H1 (cell line): ENCODE results near the gene ELMOD1. TPM values are rescaled to one million over a fixed set of nuclear protein-coding genes. Genes with fewer than 3 reads are reported as not detected.

ENCODE experiments used
- CTCF ChIA-PET: fragments of 300-600 bp; sonication (Branson Sonifier 250); formaldehyde crosslinking; loops from one replicate; lab custom pipeline; 2021; ENCODE audit not compliant: partially characterized antibody; lab: Charles Lee
- POLR2A ChIA-PET: fragments of 300-600 bp; sonication (Branson Sonifier 250); formaldehyde crosslinking; loops from one replicate; lab custom pipeline; 2021; ENCODE audit warnings: inconsistent platforms; ENCODE audit not compliant: partially characterized antibody; lab: Charles Lee
- DNase-seq, 2 experiments: peaks; one replicate each; pipeline versions ENCODE4 v3.0.0 to v3.0.0-alpha.2; 2010 to 2022; ENCODE audit warnings: low spot score in 2 of 2, low read depth in 1 of 2, mixed read lengths in 1 of 2
- FAIRE-seq: peaks from 2 replicates; lab custom pipeline; 2011; peaks lifted over from hg19 to GRCh38; lab: Jason Lieb, UNC
- H2AFZ ChIP-seq: 2 replicates; pipeline ENCODE4 v1.8.1; 2012; ENCODE audit warnings: low read length, inconsistent platforms
- H2AK5ac ChIP-seq: 2 replicates; pipeline ENCODE4 v1.6.1; 2013; ENCODE audit warnings: low read depth, low read length
- H2BK120ac ChIP-seq: replicated peaks from 2 replicates; pipeline ENCODE3; 2013; ENCODE audit warnings: low read depth, low read length, inconsistent platforms
- H2BK12ac ChIP-seq: 2 replicates; pipeline ENCODE4 v1.6.1; 2013; ENCODE audit warnings: low read depth, low read length
- H2BK15ac ChIP-seq: 2 replicates; pipeline ENCODE4 v1.6.1; 2013; ENCODE audit warnings: low read length
- H2BK20ac ChIP-seq: 2 replicates; pipeline ENCODE4 v1.6.1; 2013; ENCODE audit warnings: low read length
- H2BK5ac ChIP-seq: 2 replicates; pipeline ENCODE4 v1.6.1; 2013; ENCODE audit warnings: low read depth, low read length
- H3K14ac ChIP-seq: 2 replicates; pipeline ENCODE4 v1.6.1; 2013; ENCODE audit warnings: inconsistent platforms; ENCODE audit not compliant: insufficient read length
- H3K18ac ChIP-seq: 2 replicates; pipeline ENCODE4 v1.6.1; 2013; ENCODE audit warnings: low read length; ENCODE audit errors: extremely low read depth
- H3K23ac ChIP-seq: 2 replicates; pipeline ENCODE4 v1.6.1; 2013; ENCODE audit warnings: inconsistent platforms; ENCODE audit not compliant: insufficient read length
- H3K23me2 ChIP-seq: 2 replicates; pipeline ENCODE4 v1.6.1; 2013; ENCODE audit warnings: low read depth, low read length
- H3K27ac ChIP-seq: 2 replicates; pipeline ENCODE4 v1.6.1; 2011; ENCODE audit warnings: low read depth, low read length, inconsistent platforms
- H3K27me3 ChIP-seq, 4 experiments: replicated peaks in 1 of 4; 1 replicate in 1 of 4; 2 replicates in 3 of 4; pipeline versions ENCODE4 v1.6.1 to v1.8.1; 2011 to 2013; ENCODE audit warnings: low read length in 3 of 4, mild to moderate bottlenecking in 3 of 4, inconsistent platforms in 2 of 4, mixed read lengths in 2 of 4, moderate library complexity in 1 of 4; ENCODE audit not compliant: control insufficient read depth in 3 of 4, insufficient read depth in 3 of 4; ENCODE audit errors: extremely low read depth in 1 of 4
- H3K36me3 ChIP-seq, 4 experiments: 2 replicates each; pipeline versions ENCODE4 v1.6.1 to v1.8.1; 2011 to 2013; ENCODE audit warnings: mild to moderate bottlenecking in 4 of 4, low read length in 3 of 4, moderate library complexity in 2 of 4, control low read depth in 1 of 4, inconsistent platforms in 1 of 4; ENCODE audit not compliant: insufficient read depth in 4 of 4, control insufficient read depth in 2 of 4
- H3K4ac ChIP-seq: replicated peaks from 2 replicates; pipeline ENCODE3; 2013; ENCODE audit warnings: low read length, low read depth, mixed read lengths, inconsistent platforms; ENCODE audit not compliant: insufficient read length
- H3K4me1 ChIP-seq, 4 experiments: replicated peaks in 1 of 4; 1 replicate in 1 of 4; 2 replicates in 3 of 4; pipeline versions ENCODE4 v1.6.1 to v1.8.1; 2011 to 2013; ENCODE audit warnings: low read length in 3 of 4, inconsistent platforms in 2 of 4, mixed read lengths in 1 of 4; ENCODE audit not compliant: insufficient read depth in 4 of 4, control insufficient read depth in 3 of 4
- H3K4me2 ChIP-seq, 2 experiments: 2 replicates each; pipeline versions ENCODE4 v1.6.1 to v1.8.1; 2011 to 2013; ENCODE audit warnings: low read depth in 2 of 2, low read length in 2 of 2, control low read depth in 1 of 2, inconsistent platforms in 1 of 2, mild to moderate bottlenecking in 1 of 2; ENCODE audit not compliant: insufficient read depth in 1 of 2
- H3K4me3 ChIP-seq, 4 experiments: fragments of 200-600, 300-600 bp in 1 of 4; sonication (generic), shearing (Covaris generic), sonication (Bioruptor Twin) in 1 of 4; 2 replicates each; pipeline versions ENCODE4 v1.5.1 to v1.8.1; 2011 to 2016; ENCODE audit warnings: low read length in 4 of 4, low read depth in 3 of 4, control low read depth in 2 of 4, inconsistent platforms in 2 of 4, mild to moderate bottlenecking in 2 of 4, mixed read lengths in 1 of 4, moderate library complexity in 1 of 4; ENCODE audit not compliant: insufficient read depth in 2 of 4; ENCODE audit errors: extremely low read depth in 1 of 4
- H3K56ac ChIP-seq: replicated peaks from 2 replicates; pipeline ENCODE3; 2013; ENCODE audit warnings: low read depth, mild to moderate bottlenecking, mixed read lengths, low read length, inconsistent platforms; ENCODE audit not compliant: insufficient read length
- H3K79me1 ChIP-seq: 2 replicates; pipeline ENCODE4 v1.6.1; 2013; ENCODE audit warnings: low read depth, low read length, control low read depth
- H3K79me2 ChIP-seq, 2 experiments: 2 replicates each; pipeline versions ENCODE4 v1.6.1 to v1.8.1; 2012 to 2013; ENCODE audit warnings: low read length in 2 of 2, mild to moderate bottlenecking in 2 of 2, inconsistent platforms in 1 of 2; ENCODE audit not compliant: insufficient read depth in 2 of 2, control insufficient read depth in 1 of 2
- H3K9ac ChIP-seq, 4 experiments: replicated peaks in 1 of 4; 1 replicate in 1 of 4; 2 replicates in 3 of 4; pipeline versions ENCODE4 v1.6.1 to v1.8.1; 2011 to 2013; ENCODE audit warnings: low read depth in 3 of 4, low read length in 3 of 4, control low read depth in 2 of 4, mild to moderate bottlenecking in 2 of 4, moderate library complexity in 2 of 4, inconsistent platforms in 1 of 4; ENCODE audit errors: extremely low read depth in 1 of 4
- H3K9me3 ChIP-seq, 2 experiments: 2 replicates each; pipeline versions ENCODE4 v1.6.1 to v1.8.1; 2012 to 2013; ENCODE audit warnings: mild to moderate bottlenecking in 2 of 2, moderate library complexity in 2 of 2, control low read depth in 1 of 2, inconsistent platforms in 1 of 2, low read depth in 1 of 2, low read length in 1 of 2, mixed read lengths in 1 of 2; ENCODE audit not compliant: insufficient read depth in 2 of 2
- H4K20me1 ChIP-seq, 2 experiments: replicated peaks in 1 of 2; 2 replicates each; pipeline versions ENCODE3 to v1.8.1; 2011 to 2013; ENCODE audit warnings: inconsistent platforms in 2 of 2, low read length in 2 of 2, mild to moderate bottlenecking in 1 of 2; ENCODE audit not compliant: insufficient read depth in 2 of 2, control insufficient read depth in 1 of 2
- H4K5ac ChIP-seq: 2 replicates; pipeline ENCODE4 v1.6.1; 2013; ENCODE audit warnings: low read length, low read depth, mixed read lengths, inconsistent platforms; ENCODE audit not compliant: insufficient read length
- H4K8ac ChIP-seq: 2 replicates; pipeline ENCODE4 v1.8.0; 2013; ENCODE audit warnings: mild to moderate bottlenecking, moderate library complexity, low read length, inconsistent platforms; ENCODE audit not compliant: insufficient read depth; ENCODE audit errors: extremely low read depth
- H4K91ac ChIP-seq: replicated peaks from 2 replicates; pipeline ENCODE3; 2013; ENCODE audit warnings: low read length, mixed read lengths, inconsistent platforms; ENCODE audit not compliant: insufficient read length
- CHD1 ChIP-seq: IDR thresholded peaks from 2 replicates; pipeline ENCODE4 v1.6.1; 2012; ENCODE audit warnings: low read depth, low read length, improper control_type of control experiment
- EGR1 ChIP-seq: IDR thresholded peaks from 2 replicates; pipeline ENCODE4 v1.6.1; 2011; ENCODE audit warnings: low read depth, low read length, borderline replicate concordance
- JUN ChIP-seq: IDR thresholded peaks from 2 replicates; pipeline ENCODE4 v1.6.1; 2011; ENCODE audit warnings: low read depth, mild to moderate bottlenecking, improper control_type of control experiment, low read length
- KDM4A ChIP-seq: IDR thresholded peaks from one replicate; pipeline ENCODE4 v1.7.1; 2012; ENCODE audit warnings: low read depth, mild to moderate bottlenecking, moderate library complexity, low read length, inconsistent platforms; ENCODE audit not compliant: severe bottlenecking
- KDM5A ChIP-seq: fragments of 200-600 bp; IDR thresholded peaks from 2 replicates; pipeline ENCODE4 v1.7.1; 2012; ENCODE audit warnings: mild to moderate bottlenecking, low read length, inconsistent platforms, mixed read lengths
- POLR2AphosphoS5 ChIP-seq: IDR thresholded peaks from 2 replicates; pipeline ENCODE4 v1.6.1; 2011; ENCODE audit warnings: low read depth, low read length
- SIRT6 ChIP-seq: IDR thresholded peaks from one replicate; pipeline ENCODE4 v1.7.1; 2012; ENCODE audit warnings: low read length, inconsistent platforms
- TAF1 ChIP-seq: IDR thresholded peaks from 2 replicates; pipeline ENCODE4 v1.6.1; 2011; ENCODE audit warnings: mild to moderate bottlenecking, low read depth, low read length
- TBP ChIP-seq: IDR thresholded peaks from 2 replicates; pipeline ENCODE4 v1.6.1; 2011; ENCODE audit warnings: low read depth, low read length, improper control_type of control experiment
- TEAD4 ChIP-seq: IDR thresholded peaks from 2 replicates; pipeline ENCODE4 v1.6.1; 2012; ENCODE audit warnings: low read depth, low read length, inconsistent platforms, mixed read lengths
- WGBS, 2 experiments: shearing (Covaris generic) in 1 of 2; methylation state at CpG; one replicate each; pipeline versions ENCODE4 v1.1.6 to v1.1.7; 2013 to 2015; ENCODE audit warnings: low lambda C conversion rate in 2 of 2, mixed read lengths in 2 of 2, inconsistent platforms in 1 of 2, low coverage in 1 of 2, missing lambda C conversion rate in 1 of 2; ENCODE audit not compliant: insufficient replicate concordance in 2 of 2, insufficient coverage in 1 of 2, insufficient read length in 1 of 2; ENCODE audit errors: extremely low coverage in 1 of 2, missing lambda C conversion rate in 1 of 2; 5-methylcytosine and 5-hydroxymethylcytosine counted together
- polyA plus RNA-seq, 7 experiments: library from polyadenylated mRNA; depleted of rRNA in 3 of 7; stranded (reverse) in 5 of 7; unstranded in 2 of 7; fragments of >200 nt in 5 of 7; fragments of 200-250 nt in 2 of 7; gene quantifications; 1 replicate in 5 of 7; 2 replicates in 1 of 7; 4 replicates in 1 of 7; pipeline versions ENCODE4 v1.2.1 to v1.2.3, GENCODE V29; 2011 to 2013; ENCODE audit warnings: missing spikeins in 2 of 7, mixed read lengths in 2 of 7
- total RNA-seq: library from RNA; stranded (reverse); fragmentation: NEBNext Ultra II Directional; extraction: Animal tissue kit (Norgen Biotek cat#: 25700); gene quantifications from 2 replicates; pipeline ENCODE4 v1.2.1, GENCODE V29; 2021
- TF ChIP-seq, protein P1 (sequence below): IDR thresholded peaks from 2 replicates; pipeline ENCODE4 v1.6.1; 2012; ENCODE audit warnings: inconsistent platforms
- TF ChIP-seq, protein P2 (sequence below), 3 experiments: IDR thresholded peaks; 1 replicate in 2 of 3; 2 replicates in 1 of 3; pipeline versions ENCODE4 v1.5.1 to v1.6.1; 2011; ENCODE audit warnings: low read length in 3 of 3, mild to moderate bottlenecking in 3 of 3, inconsistent platforms in 2 of 3, low read depth in 1 of 3, moderate library complexity in 1 of 3; ENCODE audit not compliant: insufficient read depth in 1 of 3; ENCODE audit errors: control extremely low read depth in 1 of 3

Gene ELMOD1
- total and polyA plus RNA-seq, 2 of the 8 experiments (the other 6 are each of a cell fraction or from before 2014, with no cell fraction given), result 0.47 to 1.6 TPM

DNA sequence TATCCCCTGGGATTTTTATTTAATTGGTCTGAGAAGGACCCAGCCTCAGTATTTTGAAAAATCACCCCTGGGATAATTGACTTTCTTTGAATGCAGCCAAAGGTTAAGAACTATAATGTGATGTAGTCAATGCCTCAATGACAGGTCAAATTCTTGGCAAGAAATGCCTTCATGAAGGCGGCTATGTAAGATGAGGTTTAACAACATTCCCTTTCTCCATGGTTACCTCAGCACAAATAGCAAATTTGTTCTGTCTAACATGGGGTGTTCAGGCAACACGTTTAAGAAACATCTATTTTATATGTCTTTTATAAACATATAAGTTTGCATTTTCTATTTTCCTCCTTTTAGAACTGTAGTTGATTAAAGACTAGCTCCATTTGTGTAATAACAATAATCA is 115.6 kb downstream of the ELMOD1 start:
- TF ChIP-seq JUN (no peak), KDM5A (no peak), TBP (no peak), POLR2AphosphoS5 (no peak), TEAD4 (no peak), TAF1 (no peak), KDM4A (no peak), SIRT6 (no peak), CHD1 (no peak), EGR1 (no peak)
- TF ChIP-seq, protein P1, sequence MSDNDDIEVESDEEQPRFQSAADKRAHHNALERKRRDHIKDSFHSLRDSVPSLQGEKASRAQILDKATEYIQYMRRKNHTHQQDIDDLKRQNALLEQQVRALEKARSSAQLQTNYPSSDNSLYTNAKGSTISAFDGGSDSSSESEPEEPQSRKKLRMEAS, result no peak
- TF ChIP-seq, protein P2, sequence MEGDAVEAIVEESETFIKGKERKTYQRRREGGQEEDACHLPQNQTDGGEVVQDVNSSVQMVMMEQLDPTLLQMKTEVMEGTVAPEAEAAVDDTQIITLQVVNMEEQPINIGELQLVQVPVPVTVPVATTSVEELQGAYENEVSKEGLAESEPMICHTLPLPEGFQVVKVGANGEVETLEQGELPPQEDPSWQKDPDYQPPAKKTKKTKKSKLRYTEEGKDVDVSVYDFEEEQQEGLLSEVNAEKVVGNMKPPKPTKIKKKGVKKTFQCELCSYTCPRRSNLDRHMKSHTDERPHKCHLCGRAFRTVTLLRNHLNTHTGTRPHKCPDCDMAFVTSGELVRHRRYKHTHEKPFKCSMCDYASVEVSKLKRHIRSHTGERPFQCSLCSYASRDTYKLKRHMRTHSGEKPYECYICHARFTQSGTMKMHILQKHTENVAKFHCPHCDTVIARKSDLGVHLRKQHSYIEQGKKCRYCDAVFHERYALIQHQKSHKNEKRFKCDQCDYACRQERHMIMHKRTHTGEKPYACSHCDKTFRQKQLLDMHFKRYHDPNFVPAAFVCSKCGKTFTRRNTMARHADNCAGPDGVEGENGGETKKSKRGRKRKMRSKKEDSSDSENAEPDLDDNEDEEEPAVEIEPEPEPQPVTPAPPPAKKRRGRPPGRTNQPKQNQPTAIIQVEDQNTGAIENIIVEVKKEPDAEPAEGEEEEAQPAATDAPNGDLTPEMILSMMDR (IDR thresholded peaks at IDR 0.05; ENCODE audit: control extremely low read depth in 1 of 3, insufficient read depth in 1 of 3, low read depth in 1 of 3, low read length in 3 of 3), result no peak
- no peak overlapping the region for H3K4ac ChIP-seq
- no peak overlapping the region for H2BK120ac ChIP-seq
- H2BK12ac ChIP-seq, result no peak overlapping the region
- no peaks in the 10 kb centered on the region for H3K36me3 ChIP-seq
- no peak for DNase-seq
- no peaks in the 10 kb centered on the region for H3K79me1 ChIP-seq
- H3K4me2 ChIP-seq, result no peak overlapping the region
- H2AK5ac ChIP-seq, result no peak overlapping the region
- H4K20me1 ChIP-seq, result no peaks in the 10 kb centered on the region
- no peaks in the 10 kb centered on the region for H3K79me2 ChIP-seq
- peaks cover 0 to 12% (median 2%) of the 10 kb centered on the region in 4 experiments; a peak in 3 of 7 replicates for H3K4me1 ChIP-seq
- no peak overlapping the region for H4K8ac ChIP-seq
- no peaks in the 10 kb centered on the region; a peak in 1 of 7 replicates for H3K27me3 ChIP-seq
- H3K4me3 ChIP-seq, result no peak overlapping the region
- 76% methylated on average over 2 of the region's 2 CpGs; no CpG with 5 or more reads in 1 of the 2 experiments for WGBS, 2 experiments
- no peak overlapping the region for H4K5ac ChIP-seq
- POLR2A ChIA-PET, result no interaction called here
- no peak overlapping the region for H4K91ac ChIP-seq
- H2BK15ac ChIP-seq, result no peak overlapping the region
- H3K27ac ChIP-seq, result no peak overlapping the region
- no peak overlapping the region for H3K14ac ChIP-seq
- no peak overlapping the region for H3K18ac ChIP-seq
- H3K23me2 ChIP-seq, result no peaks in the 10 kb centered on the region
- H3K9ac ChIP-seq, result no peak overlapping the region
- H3K23ac ChIP-seq, result no peak overlapping the region
- no peak overlapping the region for H2AFZ ChIP-seq
- no peaks in the 10 kb centered on the region for H3K9me3 ChIP-seq
- no peak overlapping the region for H2BK5ac ChIP-seq
- no peak overlapping the region for H2BK20ac ChIP-seq
- no peak overlapping the region for H3K56ac ChIP-seq
- no peak for FAIRE-seq
- CTCF ChIA-PET, result interaction anchor here (1.1 to 2.1 kb wide), 2 partner anchors 18 to 156 kb away, joined by 3 to 14 read pairs; no protein-coding TSS in a partner anchor
